Measurements from ENCODE around the gene NKAIN2.

NKAIN2 gene

DNA sequence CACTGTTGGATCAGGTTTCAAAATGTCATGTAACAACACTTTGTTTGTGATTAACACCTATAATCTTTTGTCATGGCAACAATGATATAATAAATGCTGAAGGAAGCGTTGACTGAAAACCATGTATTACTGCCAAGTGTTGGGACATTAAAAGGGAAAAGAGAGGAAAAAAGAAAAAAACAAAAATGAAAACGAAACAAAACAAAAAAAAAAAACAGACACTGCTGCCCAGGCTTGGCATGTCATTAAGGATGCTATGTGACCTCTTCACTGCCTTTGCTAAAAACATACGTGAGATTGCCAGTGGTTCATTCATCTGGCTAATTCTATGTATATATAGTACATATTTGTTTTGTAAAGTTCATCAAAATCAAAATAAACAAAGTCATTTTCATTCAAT is 641.9 kb downstream of the NKAIN2 start:
- no peak overlapping the region for H3K9ac ChIP-seq (ENCODE audit: low read length)
- H3K4me1 ChIP-seq (ENCODE audit: low read length) = no peaks in the 10 kb centered on the region
- TF ChIP-seq, protein P1, sequence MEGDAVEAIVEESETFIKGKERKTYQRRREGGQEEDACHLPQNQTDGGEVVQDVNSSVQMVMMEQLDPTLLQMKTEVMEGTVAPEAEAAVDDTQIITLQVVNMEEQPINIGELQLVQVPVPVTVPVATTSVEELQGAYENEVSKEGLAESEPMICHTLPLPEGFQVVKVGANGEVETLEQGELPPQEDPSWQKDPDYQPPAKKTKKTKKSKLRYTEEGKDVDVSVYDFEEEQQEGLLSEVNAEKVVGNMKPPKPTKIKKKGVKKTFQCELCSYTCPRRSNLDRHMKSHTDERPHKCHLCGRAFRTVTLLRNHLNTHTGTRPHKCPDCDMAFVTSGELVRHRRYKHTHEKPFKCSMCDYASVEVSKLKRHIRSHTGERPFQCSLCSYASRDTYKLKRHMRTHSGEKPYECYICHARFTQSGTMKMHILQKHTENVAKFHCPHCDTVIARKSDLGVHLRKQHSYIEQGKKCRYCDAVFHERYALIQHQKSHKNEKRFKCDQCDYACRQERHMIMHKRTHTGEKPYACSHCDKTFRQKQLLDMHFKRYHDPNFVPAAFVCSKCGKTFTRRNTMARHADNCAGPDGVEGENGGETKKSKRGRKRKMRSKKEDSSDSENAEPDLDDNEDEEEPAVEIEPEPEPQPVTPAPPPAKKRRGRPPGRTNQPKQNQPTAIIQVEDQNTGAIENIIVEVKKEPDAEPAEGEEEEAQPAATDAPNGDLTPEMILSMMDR (IDR thresholded peaks at IDR 0.05; ENCODE audit: low read length) = no peak
- no peaks in the 10 kb centered on the region for H3K9me2 ChIP-seq (replicated peaks; ENCODE audit: insufficient read depth, low read length)
- H3K27ac ChIP-seq (ENCODE audit: low read length) = no peak overlapping the region
- H3K27me3 ChIP-seq (replicated peaks; ENCODE audit: insufficient read depth, low read length) = no peaks in the 10 kb centered on the region
- no peaks in the 10 kb centered on the region for H3K36me3 ChIP-seq (replicated peaks; ENCODE audit: insufficient read depth, low read length)
- H3K4me3 ChIP-seq (ENCODE audit: low read length) = no peak overlapping the region
- no peak overlapping the region for H2AFZ ChIP-seq (ENCODE audit: low read length)
- no peaks in the 10 kb centered on the region for H3F3A ChIP-seq (ENCODE audit: insufficient read depth, low read length)
- no peak for DNase-seq
- H3K4me2 ChIP-seq (ENCODE audit: low read depth, low read length) = no peak overlapping the region
- H3K9me3 ChIP-seq (replicated peaks; ENCODE audit: insufficient read depth, low read length) = no peaks in the 10 kb centered on the region
- no peaks in the 10 kb centered on the region for H3K79me2 ChIP-seq (ENCODE audit: low read length)
- H4K20me1 ChIP-seq (ENCODE audit: insufficient read depth, low read length) = no peaks in the 10 kb centered on the region

DNA sequence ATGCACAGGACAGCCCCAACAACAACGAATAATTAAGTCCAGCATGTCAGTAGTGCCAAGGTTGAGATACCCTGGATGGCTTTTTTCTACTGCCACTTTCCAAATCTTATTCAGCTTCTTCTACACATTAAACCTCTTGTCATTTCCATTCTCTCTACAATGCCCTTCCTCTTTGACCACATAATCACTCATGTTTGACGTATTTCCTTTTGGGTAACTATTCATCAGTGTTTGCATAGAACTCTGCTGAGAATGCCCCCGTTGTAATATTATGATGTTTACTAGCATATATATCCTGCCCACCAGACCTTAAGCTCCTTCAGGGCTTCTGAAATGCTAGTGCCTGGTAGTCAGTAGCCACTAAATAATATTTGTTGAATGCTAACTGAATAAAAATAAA is 643.3 kb downstream of the NKAIN2 start:
- TF ChIP-seq, protein P1 (IDR thresholded peaks at IDR 0.05; ENCODE audit: low read length) = no peak
- no peak for TF ChIP-seq EZH2 (optimal IDR thresholded peaks at IDR 0.05; ENCODE audit: low read depth, low read length)
- no peak for TF ChIP-seq EZH2phosphoT487 (IDR thresholded peaks at IDR 0.05; ENCODE audit: low read length)
- Histone ChIP-seq H3K79me2 (ENCODE audit: low read length) (no peaks in the 10 kb centered on the region), H3K9me3 (replicated peaks; ENCODE audit: insufficient read depth, low read length) (no peaks in the 10 kb centered on the region), H3K9me2 (replicated peaks; ENCODE audit: insufficient read depth, low read length) (no peaks in the 10 kb centered on the region), H3K4me2 (ENCODE audit: low read depth, low read length) (no peak overlapping the region), H3K36me3 (replicated peaks; ENCODE audit: insufficient read depth, low read length) (no peaks in the 10 kb centered on the region), H3K27me3 (replicated peaks; ENCODE audit: insufficient read depth, low read length) (no peaks in the 10 kb centered on the region), H3F3A (ENCODE audit: insufficient read depth, low read length) (no peaks in the 10 kb centered on the region), H2AFZ (ENCODE audit: low read length) (no peak overlapping the region), H3K9ac (ENCODE audit: low read length) (no peak overlapping the region), H3K4me3 (ENCODE audit: low read length) (no peak overlapping the region), H3K4me1 (ENCODE audit: low read length) (no peaks in the 10 kb centered on the region), H4K20me1 (ENCODE audit: insufficient read depth, low read length) (no peaks in the 10 kb centered on the region), H3K27ac (ENCODE audit: low read length) (no peak overlapping the region)
- DNase-seq = no peak

DNA sequence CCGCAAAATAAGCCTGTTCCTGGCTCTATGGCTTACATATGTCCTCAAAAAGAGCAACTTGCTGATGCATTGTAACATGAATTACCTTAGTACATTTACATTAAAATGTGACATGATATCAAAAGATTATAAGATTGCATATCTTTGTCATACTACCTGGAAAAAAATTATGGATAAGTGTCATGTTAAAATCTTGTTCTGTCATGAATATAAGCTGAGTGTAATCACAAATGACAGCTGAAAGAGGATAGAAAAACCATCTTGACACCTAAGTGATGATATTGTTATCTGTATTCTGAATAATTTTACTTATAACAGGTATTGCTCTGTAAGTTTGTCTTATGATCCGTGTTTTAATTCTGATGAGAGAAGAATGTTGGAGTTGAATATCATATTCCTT is 655.6 kb downstream of the NKAIN2 start:
- H3K4me2 ChIP-seq (ENCODE audit: low read depth, low read length) = no peak overlapping the region
- no peaks in the 10 kb centered on the region for H3F3A ChIP-seq (ENCODE audit: insufficient read depth, low read length)
- H3K27ac ChIP-seq (ENCODE audit: low read length) = no peak overlapping the region
- no peaks in the 10 kb centered on the region for H4K20me1 ChIP-seq (ENCODE audit: insufficient read depth, low read length)
- H3K27me3 ChIP-seq (replicated peaks; ENCODE audit: insufficient read depth, low read length) = no peaks in the 10 kb centered on the region
- no peaks in the 10 kb centered on the region for H3K9me2 ChIP-seq (replicated peaks; ENCODE audit: insufficient read depth, low read length)
- no peak for DNase-seq
- H3K9ac ChIP-seq (ENCODE audit: low read length) = no peak overlapping the region
- H3K4me3 ChIP-seq (ENCODE audit: low read length) = no peak overlapping the region
- no peaks in the 10 kb centered on the region for H3K36me3 ChIP-seq (replicated peaks; ENCODE audit: insufficient read depth, low read length)
- H3K9me3 ChIP-seq (replicated peaks; ENCODE audit: insufficient read depth, low read length) = no peaks in the 10 kb centered on the region
- H3K79me2 ChIP-seq (ENCODE audit: low read length) = no peaks in the 10 kb centered on the region
- no peaks in the 10 kb centered on the region for H3K4me1 ChIP-seq (ENCODE audit: low read length)
- no peak overlapping the region for H2AFZ ChIP-seq (ENCODE audit: low read length)
- TF ChIP-seq EZH2phosphoT487 (IDR thresholded peaks at IDR 0.05; ENCODE audit: low read length) = no peak
- TF ChIP-seq, protein P1 (IDR thresholded peaks at IDR 0.05; ENCODE audit: low read length) = no peak
- TF ChIP-seq EZH2 (optimal IDR thresholded peaks at IDR 0.05; ENCODE audit: low read depth, low read length) = no peak
